ENCODE results near the gene TOP2A. TPM values are rescaled to one million over a fixed set of nuclear protein-coding genes. Genes with fewer than 3 reads are reported as not detected.
"Not testable (repeated sequence)": the region's sequence is repeated elsewhere in the genome, so short reads cannot be mapped to it uniquely, and the experiment has no call there.

The TOP2A gene
- total RNA-seq, 3 donors from 2014 or later (not counting 1 experiment from before 2014, with no cell fraction given): 2.0 to 6.4 (median 4.6) TPM

DNA sequence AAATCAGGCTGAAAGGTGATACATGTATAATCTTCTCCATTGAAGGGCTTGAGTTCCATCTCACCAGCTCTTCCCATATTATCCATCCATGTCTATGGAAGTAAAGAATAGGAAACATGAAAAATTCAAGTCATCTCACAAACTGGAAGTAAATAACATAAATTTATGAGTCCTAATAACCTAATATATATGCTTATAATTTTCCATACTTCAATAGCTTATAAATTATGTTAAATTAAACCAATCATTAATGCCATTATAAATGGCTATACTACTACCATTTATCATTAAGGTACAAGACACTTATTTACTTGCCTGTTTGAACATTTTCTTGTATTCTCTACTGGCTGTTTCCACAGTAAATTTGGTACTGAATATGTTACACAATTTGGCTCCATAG is 4.8 kb downstream of the TOP2A start:
- Histone ChIP-seq H3K27ac (ENCODE audit: low read length) (no peak overlapping the region), H3K4me3 (ENCODE audit: low read length) (no peak overlapping the region), H3K36me3 (ENCODE audit: control insufficient read depth, insufficient read depth, low read length) (no peaks in the 10 kb centered on the region), H3K4me1 (ENCODE audit: control insufficient read depth, insufficient read depth, low read length) (peaks cover 7% of the 10 kb centered on the region), H3K9me3 (ENCODE audit: control insufficient read depth, insufficient read depth, low read length) (no peaks in the 10 kb centered on the region), H3K27me3 (ENCODE audit: control insufficient read depth, insufficient read depth, low read length) (no peaks in the 10 kb centered on the region)
- Mint-ChIP-seq H3K4me3 (no peak overlapping the region), H3K36me3 (no peaks in the 10 kb centered on the region), H3K27ac (no peak overlapping the region), H3K4me1 (peaks cover 5 to 10% of the 10 kb centered on the region in 2 donors), H3K27me3 (ENCODE audit: low read depth in 2 of 2) (no peaks in the 10 kb centered on the region), H3K9me3 (no peaks in the 10 kb centered on the region)
- TF ChIP-seq, protein P1, sequence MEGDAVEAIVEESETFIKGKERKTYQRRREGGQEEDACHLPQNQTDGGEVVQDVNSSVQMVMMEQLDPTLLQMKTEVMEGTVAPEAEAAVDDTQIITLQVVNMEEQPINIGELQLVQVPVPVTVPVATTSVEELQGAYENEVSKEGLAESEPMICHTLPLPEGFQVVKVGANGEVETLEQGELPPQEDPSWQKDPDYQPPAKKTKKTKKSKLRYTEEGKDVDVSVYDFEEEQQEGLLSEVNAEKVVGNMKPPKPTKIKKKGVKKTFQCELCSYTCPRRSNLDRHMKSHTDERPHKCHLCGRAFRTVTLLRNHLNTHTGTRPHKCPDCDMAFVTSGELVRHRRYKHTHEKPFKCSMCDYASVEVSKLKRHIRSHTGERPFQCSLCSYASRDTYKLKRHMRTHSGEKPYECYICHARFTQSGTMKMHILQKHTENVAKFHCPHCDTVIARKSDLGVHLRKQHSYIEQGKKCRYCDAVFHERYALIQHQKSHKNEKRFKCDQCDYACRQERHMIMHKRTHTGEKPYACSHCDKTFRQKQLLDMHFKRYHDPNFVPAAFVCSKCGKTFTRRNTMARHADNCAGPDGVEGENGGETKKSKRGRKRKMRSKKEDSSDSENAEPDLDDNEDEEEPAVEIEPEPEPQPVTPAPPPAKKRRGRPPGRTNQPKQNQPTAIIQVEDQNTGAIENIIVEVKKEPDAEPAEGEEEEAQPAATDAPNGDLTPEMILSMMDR (IDR thresholded peaks at IDR 0.05): no peak
- no peak for DNase-seq
- ATAC-seq: no peak
- intact Hi-C loops (cut with micrococcal nuclease): no loop called here

DNA sequence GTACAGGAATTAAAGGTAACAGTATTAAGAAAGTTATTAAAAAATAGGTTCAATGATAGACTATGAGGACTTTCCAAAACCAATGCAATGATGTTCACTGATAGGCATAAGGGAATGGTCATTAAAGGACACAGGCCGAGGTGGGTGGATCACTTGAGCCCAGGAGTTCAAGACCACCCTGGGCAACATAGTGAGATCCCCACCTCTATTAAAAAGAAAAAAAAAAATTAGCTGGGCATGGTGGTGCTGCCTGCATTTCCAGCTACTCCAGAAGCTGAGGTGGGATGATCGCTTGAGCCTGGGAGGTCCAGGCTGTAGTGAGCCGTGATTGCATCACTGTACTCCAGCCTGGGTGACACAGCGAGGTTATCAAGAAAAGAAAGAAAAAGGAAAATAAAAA is 5.9 kb downstream of the TOP2A start:
- WGBS (ENCODE audit: insufficient coverage): 100% methylated on average over 4 of the region's 4 CpGs
- Histone ChIP-seq H3K4me3 (ENCODE audit: low read length) (no peak overlapping the region), H3K27me3 (ENCODE audit: control insufficient read depth, insufficient read depth, low read length) (no peaks in the 10 kb centered on the region), H3K4me1 (ENCODE audit: control insufficient read depth, insufficient read depth, low read length) (peaks cover under 1% of the 10 kb centered on the region), H3K27ac (ENCODE audit: low read length) (no peak overlapping the region), H3K9me3 (ENCODE audit: control insufficient read depth, insufficient read depth, low read length) (no peaks in the 10 kb centered on the region), H3K36me3 (ENCODE audit: control insufficient read depth, insufficient read depth, low read length) (no peaks in the 10 kb centered on the region)
- ATAC-seq (no peak), DNase-seq (no peak)
- H3K27me3 Mint-ChIP-seq (ENCODE audit: low read depth in 2 of 2): no peaks in the 10 kb centered on the region
- no peaks in the 10 kb centered on the region for H3K9me3 Mint-ChIP-seq
- H3K4me1 Mint-ChIP-seq: no peaks in the 10 kb centered on the region
- no peak overlapping the region for H3K27ac Mint-ChIP-seq
- TF ChIP-seq, protein P1 (IDR thresholded peaks at IDR 0.05): no peak
- intact Hi-C loops (cut with micrococcal nuclease): no loop called here
- no peaks in the 10 kb centered on the region for H3K36me3 Mint-ChIP-seq
- H3K4me3 Mint-ChIP-seq: no peak overlapping the region

DNA sequence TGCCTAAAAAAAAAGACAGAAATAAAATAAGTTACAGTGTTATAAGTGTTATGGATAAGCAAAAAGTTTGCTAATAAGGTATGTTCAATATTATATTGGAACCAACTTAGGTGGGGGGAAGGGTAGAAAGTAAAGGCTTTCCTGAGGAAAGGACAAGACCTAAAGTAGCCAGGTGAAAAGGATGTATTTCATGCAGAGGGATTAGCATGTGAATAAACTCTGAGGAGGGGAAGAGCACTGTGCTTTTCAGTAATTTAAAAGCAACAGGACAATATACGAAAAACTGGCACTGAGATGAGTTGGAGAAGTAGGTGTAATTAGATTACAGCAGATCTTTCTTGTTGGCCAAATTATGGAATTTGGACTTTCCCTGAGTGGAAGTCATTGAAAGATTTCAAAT is 7.6 kb downstream of the TOP2A start:
- no peaks in the 10 kb centered on the region for H3K27me3 Mint-ChIP-seq (ENCODE audit: low read depth in 2 of 2)
- H3K27ac ChIP-seq (ENCODE audit: low read length): no peak overlapping the region
- DNase-seq (no peak), ATAC-seq (no peak)
- no peak overlapping the region for H3K4me3 Mint-ChIP-seq
- H3K4me3 ChIP-seq (ENCODE audit: low read length): no peak overlapping the region
- TF ChIP-seq, protein P1 (IDR thresholded peaks at IDR 0.05): no peak
- no peaks in the 10 kb centered on the region for H3K4me1 Mint-ChIP-seq
- intact Hi-C loops (cut with micrococcal nuclease): no loop called here
- H3K9me3 ChIP-seq (ENCODE audit: control insufficient read depth, insufficient read depth, low read length): no peaks in the 10 kb centered on the region
- no peaks in the 10 kb centered on the region for H3K27me3 ChIP-seq (ENCODE audit: control insufficient read depth, insufficient read depth, low read length)
- no peaks in the 10 kb centered on the region for H3K36me3 Mint-ChIP-seq
- no peaks in the 10 kb centered on the region for H3K9me3 Mint-ChIP-seq
- H3K4me1 ChIP-seq (ENCODE audit: control insufficient read depth, insufficient read depth, low read length): no peaks in the 10 kb centered on the region
- H3K27ac Mint-ChIP-seq: no peak overlapping the region
- no peaks in the 10 kb centered on the region for H3K36me3 ChIP-seq (ENCODE audit: control insufficient read depth, insufficient read depth, low read length)
- WGBS (ENCODE audit: insufficient coverage): 100% methylated on average over 1 of the region's 1 CpG

DNA sequence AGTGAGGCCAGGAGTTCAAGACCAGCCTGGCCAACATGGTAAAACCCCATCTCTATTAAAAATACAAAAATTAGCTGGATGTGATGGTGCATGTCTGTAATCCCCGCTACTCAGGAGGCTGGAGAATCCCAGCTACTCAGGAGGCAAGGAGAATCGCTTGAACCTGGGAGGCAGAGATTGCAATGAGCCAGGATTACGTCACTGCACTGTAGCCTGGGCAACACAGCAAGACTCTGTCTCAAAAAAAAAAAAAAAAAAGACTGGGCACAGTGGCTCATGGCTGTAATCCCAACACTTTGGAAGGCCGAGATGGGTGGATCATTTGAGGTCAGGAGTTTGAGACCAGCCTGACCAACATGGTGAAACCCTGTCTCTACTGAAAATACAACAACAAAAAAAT is 8.2 kb downstream of the TOP2A start:
- 96% methylated on average over 4 of the region's 4 CpGs for WGBS (ENCODE audit: insufficient coverage)
- intact Hi-C loops (cut with micrococcal nuclease): not testable (repeated sequence)

More for the DNA sequence above, 8.2 kb downstream of the TOP2A start:
- H3K9me3 ChIP-seq (ENCODE audit: control insufficient read depth, insufficient read depth, low read length); H3K27me3 ChIP-seq (ENCODE audit: control insufficient read depth, insufficient read depth, low read length); H3K4me3 ChIP-seq (ENCODE audit: low read length); H3K27ac Mint-ChIP-seq; ATAC-seq; H3K27me3 Mint-ChIP-seq (ENCODE audit: low read depth in 2 of 2); H3K4me1 ChIP-seq (ENCODE audit: control insufficient read depth, insufficient read depth, low read length); H3K9me3 Mint-ChIP-seq; H3K4me1 Mint-ChIP-seq; H3K4me3 Mint-ChIP-seq; H3K27ac ChIP-seq (ENCODE audit: low read length); H3K36me3 Mint-ChIP-seq; H3K36me3 ChIP-seq (ENCODE audit: control insufficient read depth, insufficient read depth, low read length); DNase-seq: not testable (repeated sequence)

Measured in natural killer cell (primary cell).